ENCODE data around the gene AKR1C2.
"Not testable (repeated sequence)": the region's sequence is repeated elsewhere in the genome, so short reads cannot be mapped to it uniquely, and the experiment has no call there.

AKR1C2 gene

GRCh38 chr10:5003127-5004029, at the start of gene AKR1C2:
Gene AKR1C2 (minus strand): TSS chr10:5003857. CDS start chr10:5003835, 22 bp downstream.
- not testable (repeated sequence) for DNase-seq (ENCODE audit: low read depth in 1 of 2, low spot score in 1 of 2)

- DNase-seq (ENCODE audit: low read depth in 1 of 2, low spot score in 1 of 2), result not testable (repeated sequence)
These were observed 49.4 kb upstream of the AKR1C2 start for GRCh38 chr10:5052951-5053500.

- DNase-seq (ENCODE audit: low read depth in 1 of 2, low spot score in 1 of 2), result no peak
These were observed 44.4 kb upstream of the AKR1C2 start for GRCh38 chr10:5047912-5048628.

GRCh38 chr10:5047055-5047454, 43.4 kb upstream of the AKR1C2 start:
- not testable (repeated sequence) for DNase-seq (ENCODE audit: low read depth in 1 of 2, low spot score in 1 of 2)

- DNase-seq (ENCODE audit: low read depth in 1 of 2, low spot score in 1 of 2), result no peak
These were observed 42.8 kb upstream of the AKR1C2 start for GRCh38 chr10:5046410-5046809.

- no peak for DNase-seq (ENCODE audit: low read depth in 1 of 2, low spot score in 1 of 2)
These were observed 41.4 kb upstream of the AKR1C2 start for GRCh38 chr10:5045095-5045494.

- DNase-seq (ENCODE audit: low read depth in 1 of 2, low spot score in 1 of 2), result no peak
These were observed 40.1 kb upstream of the AKR1C2 start for GRCh38 chr10:5043716-5044115.

- DNase-seq (ENCODE audit: low read depth in 1 of 2, low spot score in 1 of 2), result no peak
These were observed 39.3 kb upstream of the AKR1C2 start for GRCh38 chr10:5042922-5043321.

- no peak for DNase-seq (ENCODE audit: low read depth in 1 of 2, low spot score in 1 of 2)
These were observed 37.9 kb upstream of the AKR1C2 start for GRCh38 chr10:5041471-5042023.

- DNase-seq (ENCODE audit: low read depth in 1 of 2, low spot score in 1 of 2), result no peak
These were observed 37.3 kb upstream of the AKR1C2 start for GRCh38 chr10:5040781-5041470.

GRCh38 chr10:5040010-5040673, 36.5 kb upstream of the AKR1C2 start:
- no peak for DNase-seq (ENCODE audit: low read depth in 1 of 2, low spot score in 1 of 2)

GRCh38 chr10:5038733-5039132, 35.1 kb upstream of the AKR1C2 start:
- no peak for DNase-seq (ENCODE audit: low read depth in 1 of 2, low spot score in 1 of 2)

- DNase-seq (ENCODE audit: low read depth in 1 of 2, low spot score in 1 of 2), result no peak
These were observed 34.4 kb upstream of the AKR1C2 start for GRCh38 chr10:5038101-5038500.

- DNase-seq (ENCODE audit: low read depth in 1 of 2, low spot score in 1 of 2), result no peak
These were observed 32.9 kb upstream of the AKR1C2 start for GRCh38 chr10:5036511-5036910.

GRCh38 chr10:5035356-5035755, 31.7 kb upstream of the AKR1C2 start:
- no peak for DNase-seq (ENCODE audit: low read depth in 1 of 2, low spot score in 1 of 2)

- no peak for DNase-seq (ENCODE audit: low read depth in 1 of 2, low spot score in 1 of 2)
These were observed 30.9 kb upstream of the AKR1C2 start for GRCh38 chr10:5034588-5034987.

- no peak for DNase-seq (ENCODE audit: low read depth in 1 of 2, low spot score in 1 of 2)
These were observed 29.6 kb upstream of the AKR1C2 start for GRCh38 chr10:5033061-5033778.

GRCh38 chr10:5032444-5032843, 28.8 kb upstream of the AKR1C2 start:
- DNase-seq (ENCODE audit: low read depth in 1 of 2, low spot score in 1 of 2), result not testable (repeated sequence)

GRCh38 chr10:5031588-5031987, 27.9 kb upstream of the AKR1C2 start:
- not testable (repeated sequence) for DNase-seq (ENCODE audit: low read depth in 1 of 2, low spot score in 1 of 2)

GRCh38 chr10:5030989-5031388, 27.3 kb upstream of the AKR1C2 start:
- DNase-seq (ENCODE audit: low read depth in 1 of 2, low spot score in 1 of 2), result no peak

Measured in stimulated activated CD4-positive, alpha-beta T cell treated with anti-CD3 and anti-CD28 coated beads, Interleukin-15, amount 100 ng/mL, for 1 hour (primary cell).